ENCODE measurements around the gene MBNL2. TPM values are rescaled to one million over a fixed set of nuclear protein-coding genes. Genes with fewer than 3 reads are reported as not detected.
"Not testable (repeated sequence)": the region's sequence is repeated elsewhere in the genome, so short reads cannot be mapped to it uniquely, and the experiment has no call there.

The MBNL2 gene
- total RNA-seq, 1 experiment from 2014 or later = 0.85 TPM

- Mint-ChIP-seq H3K36me3 (peaks cover 6% of the 10 kb centered on the region; the same call in 1 of the 2 replicates), H3K9me3 (peaks cover 12% of the 10 kb centered on the region), H3K27ac (no peak overlapping the region), H3K27me3 (ENCODE audit: low read depth) (no peaks in the 10 kb centered on the region; the same call in 1 of the 2 replicates), H3K4me3 (no peak overlapping the region), H3K4me1 (no peaks in the 10 kb centered on the region)
- ChIA-PET POLR2A (no interaction called here), CTCF (no interaction called here)
- TF ChIP-seq TP53 (CRISPR knock-in tag; IDR thresholded peaks at IDR 0.05) (no peak), ZNF423 (CRISPR knock-in tag; IDR thresholded peaks at IDR 0.05) (no peak), GRHL2 (CRISPR knock-in tag; IDR thresholded peaks at IDR 0.05; ENCODE audit: insufficient replicate concordance, severe bottlenecking) (no peak), GTF2I (CRISPR knock-in tag; conservative IDR thresholded peaks at IDR 0.05) (no peak), ZNF532 (CRISPR knock-in tag; IDR thresholded peaks at IDR 0.05; ENCODE audit: borderline replicate concordance) (no peak), OVOL2 (CRISPR knock-in tag; IDR thresholded peaks at IDR 0.05; ENCODE audit: borderline replicate concordance) (no peak), IRF1 (CRISPR knock-in tag; IDR thresholded peaks at IDR 0.05) (no peak), ELF4 (CRISPR knock-in tag; IDR thresholded peaks at IDR 0.05; ENCODE audit: low read depth) (no peak), ZBTB21 (CRISPR knock-in tag; IDR thresholded peaks at IDR 0.05; ENCODE audit: borderline replicate concordance) (no peak), CDX4 (CRISPR knock-in tag; IDR thresholded peaks at IDR 0.05; ENCODE audit: borderline replicate concordance) (no peak), MAX (CRISPR knock-in tag; IDR thresholded peaks at IDR 0.05) (no peak), FOXJ3 (CRISPR knock-in tag; IDR thresholded peaks at IDR 0.05; ENCODE audit: borderline replicate concordance) (no peak), CTCF (IDR thresholded peaks at IDR 0.05) (no peak), JAZF1 (CRISPR knock-in tag; IDR thresholded peaks at IDR 0.05) (no peak), E2F5 (CRISPR knock-in tag; IDR thresholded peaks at IDR 0.05) (no peak), CBFB (CRISPR knock-in tag; IDR thresholded peaks at IDR 0.05; ENCODE audit: low read depth) (no peak)
- TF ChIP-seq, protein P1, sequence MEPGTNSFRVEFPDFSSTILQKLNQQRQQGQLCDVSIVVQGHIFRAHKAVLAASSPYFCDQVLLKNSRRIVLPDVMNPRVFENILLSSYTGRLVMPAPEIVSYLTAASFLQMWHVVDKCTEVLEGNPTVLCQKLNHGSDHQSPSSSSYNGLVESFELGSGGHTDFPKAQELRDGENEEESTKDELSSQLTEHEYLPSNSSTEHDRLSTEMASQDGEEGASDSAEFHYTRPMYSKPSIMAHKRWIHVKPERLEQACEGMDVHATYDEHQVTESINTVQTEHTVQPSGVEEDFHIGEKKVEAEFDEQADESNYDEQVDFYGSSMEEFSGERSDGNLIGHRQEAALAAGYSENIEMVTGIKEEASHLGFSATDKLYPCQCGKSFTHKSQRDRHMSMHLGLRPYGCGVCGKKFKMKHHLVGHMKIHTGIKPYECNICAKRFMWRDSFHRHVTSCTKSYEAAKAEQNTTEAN (CRISPR knock-in tag; IDR thresholded peaks at IDR 0.05) = no peak
- TF ChIP-seq, protein P2, sequence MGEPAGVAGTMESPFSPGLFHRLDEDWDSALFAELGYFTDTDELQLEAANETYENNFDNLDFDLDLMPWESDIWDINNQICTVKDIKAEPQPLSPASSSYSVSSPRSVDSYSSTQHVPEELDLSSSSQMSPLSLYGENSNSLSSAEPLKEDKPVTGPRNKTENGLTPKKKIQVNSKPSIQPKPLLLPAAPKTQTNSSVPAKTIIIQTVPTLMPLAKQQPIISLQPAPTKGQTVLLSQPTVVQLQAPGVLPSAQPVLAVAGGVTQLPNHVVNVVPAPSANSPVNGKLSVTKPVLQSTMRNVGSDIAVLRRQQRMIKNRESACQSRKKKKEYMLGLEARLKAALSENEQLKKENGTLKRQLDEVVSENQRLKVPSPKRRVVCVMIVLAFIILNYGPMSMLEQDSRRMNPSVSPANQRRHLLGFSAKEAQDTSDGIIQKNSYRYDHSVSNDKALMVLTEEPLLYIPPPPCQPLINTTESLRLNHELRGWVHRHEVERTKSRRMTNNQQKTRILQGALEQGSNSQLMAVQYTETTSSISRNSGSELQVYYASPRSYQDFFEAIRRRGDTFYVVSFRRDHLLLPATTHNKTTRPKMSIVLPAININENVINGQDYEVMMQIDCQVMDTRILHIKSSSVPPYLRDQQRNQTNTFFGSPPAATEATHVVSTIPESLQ (CRISPR knock-in tag; IDR thresholded peaks at IDR 0.05) = no peak
- TF ChIP-seq, protein P3, sequence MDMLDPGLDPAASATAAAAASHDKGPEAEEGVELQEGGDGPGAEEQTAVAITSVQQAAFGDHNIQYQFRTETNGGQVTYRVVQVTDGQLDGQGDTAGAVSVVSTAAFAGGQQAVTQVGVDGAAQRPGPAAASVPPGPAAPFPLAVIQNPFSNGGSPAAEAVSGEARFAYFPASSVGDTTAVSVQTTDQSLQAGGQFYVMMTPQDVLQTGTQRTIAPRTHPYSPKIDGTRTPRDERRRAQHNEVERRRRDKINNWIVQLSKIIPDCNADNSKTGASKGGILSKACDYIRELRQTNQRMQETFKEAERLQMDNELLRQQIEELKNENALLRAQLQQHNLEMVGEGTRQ (CRISPR knock-in tag; IDR thresholded peaks at IDR 0.05) = no peak
- TF ChIP-seq, protein P4, sequence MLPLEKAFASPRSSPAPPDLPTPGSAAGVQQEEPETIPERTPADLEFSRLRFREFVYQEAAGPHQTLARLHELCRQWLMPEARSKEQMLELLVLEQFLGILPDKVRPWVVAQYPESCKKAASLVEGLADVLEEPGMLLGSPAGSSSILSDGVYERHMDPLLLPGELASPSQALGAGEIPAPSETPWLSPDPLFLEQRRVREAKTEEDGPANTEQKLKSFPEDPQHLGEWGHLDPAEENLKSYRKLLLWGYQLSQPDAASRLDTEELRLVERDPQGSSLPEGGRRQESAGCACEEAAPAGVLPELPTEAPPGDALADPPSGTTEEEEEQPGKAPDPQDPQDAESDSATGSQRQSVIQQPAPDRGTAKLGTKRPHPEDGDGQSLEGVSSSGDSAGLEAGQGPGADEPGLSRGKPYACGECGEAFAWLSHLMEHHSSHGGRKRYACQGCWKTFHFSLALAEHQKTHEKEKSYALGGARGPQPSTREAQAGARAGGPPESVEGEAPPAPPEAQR (CRISPR knock-in tag; IDR thresholded peaks at IDR 0.05) = no peak
- no peak for DNase-seq (ENCODE audit: low spot score)
- ATAC-seq = no peak
These were observed 126.5 kb downstream of the MBNL2 start for GRCh38 chr13:97348569-97349100.

GRCh38 chr13:97352012-97352411, 129.9 kb downstream of the MBNL2 start:
- H3K9me3 Mint-ChIP-seq = peaks cover 16% of the 10 kb centered on the region
- H3K27me3 Mint-ChIP-seq (ENCODE audit: low read depth); ATAC-seq; H3K27ac Mint-ChIP-seq; POLR2A ChIA-PET; H3K4me3 Mint-ChIP-seq; H3K36me3 Mint-ChIP-seq; CTCF ChIA-PET; DNase-seq (ENCODE audit: low spot score); H3K4me1 Mint-ChIP-seq: not testable (repeated sequence)
